ENCODE measurements around the gene VAV1.

DNA sequence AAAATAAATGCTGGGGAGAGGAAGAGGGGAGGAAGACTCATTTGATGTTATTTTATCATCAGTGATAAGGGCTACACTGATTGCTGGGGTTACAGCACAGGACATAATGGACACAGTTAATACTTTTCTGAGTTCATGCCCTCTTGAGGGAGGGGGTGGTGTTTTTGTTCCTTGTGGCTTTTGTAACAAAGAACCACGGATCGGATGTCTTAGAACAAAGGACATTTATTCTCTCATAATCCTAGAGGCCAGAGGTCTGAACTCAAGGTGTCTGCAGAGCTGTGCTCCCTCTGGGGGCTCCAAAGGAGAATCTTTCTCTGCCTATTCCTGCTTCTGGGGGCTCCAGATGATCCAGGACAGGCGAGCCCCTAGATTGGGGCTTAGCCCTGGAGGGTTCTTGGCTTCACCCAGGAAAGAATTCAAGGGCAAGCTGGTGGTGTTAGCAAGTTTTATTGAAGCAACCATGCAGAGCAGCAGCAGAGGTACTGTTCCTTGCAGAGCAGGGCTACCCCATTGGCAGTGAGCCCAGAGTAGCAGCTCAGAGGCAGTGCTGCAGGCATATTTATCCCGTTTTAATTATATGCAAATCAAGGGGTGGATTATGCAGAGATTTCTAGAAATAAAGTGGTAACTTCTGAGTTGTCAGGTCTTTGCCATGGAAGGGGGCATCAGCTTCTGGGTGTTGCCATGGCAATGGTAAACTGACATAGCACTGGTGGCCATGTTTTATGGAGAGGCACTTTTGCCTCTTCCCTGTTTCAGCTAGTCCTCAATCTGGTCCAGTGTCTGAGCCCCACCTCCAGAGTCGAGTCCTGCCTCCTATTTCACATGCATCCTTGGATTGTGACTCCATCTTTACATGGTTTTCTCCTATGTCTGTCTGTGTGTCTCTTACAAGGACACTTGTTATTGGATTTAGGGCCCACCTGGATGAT is 18.0 kb downstream of the VAV1 start:
- no peak for TF ChIP-seq SIN3A (IDR thresholded peaks at IDR 0.05; ENCODE audit: borderline replicate concordance, insufficient read depth, low read length)
- TF ChIP-seq TAF1 (IDR thresholded peaks at IDR 0.05; ENCODE audit: borderline replicate concordance, insufficient read depth, low read length), result no peak
- no peak for TF ChIP-seq POLR2AphosphoS5 (IDR thresholded peaks at IDR 0.05; ENCODE audit: low read depth, low read length)
